Measurements from ENCODE around the gene LEF1.

The LEF1 gene

GRCh38 chr4:108210989-108211835 lies 42.5 kb upstream of the LEF1 start:
- no peak for DNase-seq (ENCODE audit: low read depth)
- no peak overlapping the region for H3K4me3 ChIP-seq (ENCODE audit: low read depth, low read length)
- TF ChIP-seq CTCF (IDR thresholded peaks at IDR 0.05; ENCODE audit: low read depth, low read length) (no peak), POLR2A (IDR thresholded peaks at IDR 0.05; ENCODE audit: extremely low read depth, insufficient read length) (no peak), MYC (IDR thresholded peaks at IDR 0.05; ENCODE audit: low read depth, low read length) (no peak), MAX (IDR thresholded peaks at IDR 0.05; ENCODE audit: low read depth, low read length) (no peak)

GRCh38 chr4:108209489-108209888 lies 40.8 kb upstream of the LEF1 start:
- no peak overlapping the region for H3K4me3 ChIP-seq (ENCODE audit: low read depth, low read length)
- DNase-seq (ENCODE audit: low read depth): no peak
- TF ChIP-seq POLR2A (IDR thresholded peaks at IDR 0.05; ENCODE audit: extremely low read depth, insufficient read length) (no peak), MAX (IDR thresholded peaks at IDR 0.05; ENCODE audit: low read depth, low read length) (no peak)

DNA sequence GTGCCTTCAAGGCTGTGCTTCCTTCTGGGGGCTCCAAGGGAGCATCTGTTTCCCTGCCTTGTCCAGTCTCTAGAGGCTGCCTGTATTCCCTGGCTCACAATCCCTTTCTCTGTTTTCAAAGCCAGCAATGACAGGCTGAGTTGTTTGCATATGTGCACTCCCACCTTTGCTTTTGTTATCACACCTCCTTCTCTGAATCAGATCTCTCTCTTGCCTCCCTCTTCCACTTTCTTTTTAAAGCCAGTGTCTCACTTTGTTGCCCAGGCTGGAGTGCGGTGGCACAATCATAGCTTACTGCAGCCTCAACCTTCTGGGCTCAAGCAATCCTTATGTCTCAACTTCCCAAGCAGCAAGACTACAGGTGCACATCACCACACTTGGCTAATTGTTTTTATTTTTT lies 37.1 kb upstream of the LEF1 start:
- TF ChIP-seq MAX (IDR thresholded peaks at IDR 0.05; ENCODE audit: low read depth, low read length): no peak
- TF ChIP-seq CTCF (IDR thresholded peaks at IDR 0.05; ENCODE audit: low read depth, low read length): no peak
- TF ChIP-seq POLR2A (IDR thresholded peaks at IDR 0.05; ENCODE audit: extremely low read depth, insufficient read length): no peak
- no peak for TF ChIP-seq MYC (IDR thresholded peaks at IDR 0.05; ENCODE audit: low read depth, low read length)
- DNase-seq (ENCODE audit: low read depth): no peak
- no peak overlapping the region for H3K4me3 ChIP-seq (ENCODE audit: low read depth, low read length)

DNA sequence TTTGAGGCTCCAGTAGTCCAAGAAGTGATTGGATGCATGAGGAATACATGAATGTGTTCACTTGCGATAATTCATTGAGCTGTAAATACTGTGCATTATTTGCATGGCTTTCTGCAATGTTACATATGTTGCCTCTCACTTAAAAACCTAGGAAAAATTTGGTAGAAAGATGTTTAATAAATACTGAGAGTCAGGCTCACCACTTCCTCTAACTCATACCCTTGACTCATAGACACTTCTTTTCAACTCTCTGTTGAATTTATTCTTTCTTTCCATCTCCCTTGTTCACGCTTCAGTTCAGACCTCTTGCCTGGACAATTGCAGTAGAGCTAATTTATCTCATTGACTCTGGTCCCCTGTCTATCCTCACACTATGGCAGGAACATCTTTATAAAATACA lies 35.8 kb upstream of the LEF1 start:
- no peak for TF ChIP-seq MAX (IDR thresholded peaks at IDR 0.05; ENCODE audit: low read depth, low read length)
- TF ChIP-seq CTCF (IDR thresholded peaks at IDR 0.05; ENCODE audit: low read depth, low read length): no peak
- TF ChIP-seq POLR2A (IDR thresholded peaks at IDR 0.05; ENCODE audit: extremely low read depth, insufficient read length): no peak
- no peak for TF ChIP-seq MYC (IDR thresholded peaks at IDR 0.05; ENCODE audit: low read depth, low read length)
- no peak overlapping the region for H3K4me3 ChIP-seq (ENCODE audit: low read depth, low read length)
- DNase-seq (ENCODE audit: low read depth): no peak

- no peak overlapping the region for H3K4me3 ChIP-seq (ENCODE audit: low read depth, low read length)
- no peak for DNase-seq (ENCODE audit: low read depth)
- no peak for TF ChIP-seq MYC (IDR thresholded peaks at IDR 0.05; ENCODE audit: low read depth, low read length)
Measured at GRCh38 chr4:108203377-108203776, 34.6 kb upstream of the LEF1 start.

GRCh38 chr4:108201774-108202173 lies 33.0 kb upstream of the LEF1 start:
- TF ChIP-seq POLR2A (IDR thresholded peaks at IDR 0.05; ENCODE audit: extremely low read depth, insufficient read length) (no peak), MYC (IDR thresholded peaks at IDR 0.05; ENCODE audit: low read depth, low read length) (no peak)
- DNase-seq (ENCODE audit: low read depth): no peak
- no peak overlapping the region for H3K4me3 ChIP-seq (ENCODE audit: low read depth, low read length)

DNA sequence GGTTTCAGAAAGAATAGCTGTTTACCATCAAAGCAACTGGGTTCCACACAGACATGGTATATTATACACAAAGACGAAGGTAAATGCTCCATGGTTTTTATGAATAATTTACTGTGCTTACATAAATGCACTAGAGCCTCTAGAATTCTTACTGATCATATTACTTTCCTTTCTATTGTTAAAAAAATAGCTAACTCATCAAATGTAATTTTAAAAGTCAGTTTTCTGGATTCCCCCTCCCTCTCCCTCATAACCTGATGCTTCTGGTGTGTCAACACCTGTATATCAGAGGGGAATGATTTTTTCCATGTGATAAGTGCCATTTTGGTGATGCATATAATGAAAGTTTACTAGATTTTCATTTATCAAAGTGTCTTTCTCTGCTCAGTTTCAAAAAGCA lies 31.1 kb upstream of the LEF1 start:
- H3K4me3 ChIP-seq (ENCODE audit: low read depth, low read length): no peak overlapping the region
- DNase-seq (ENCODE audit: low read depth): no peak
- no peak for TF ChIP-seq CTCF (IDR thresholded peaks at IDR 0.05; ENCODE audit: low read depth, low read length)
- TF ChIP-seq MAX (IDR thresholded peaks at IDR 0.05; ENCODE audit: low read depth, low read length): no peak
- TF ChIP-seq MYC (IDR thresholded peaks at IDR 0.05; ENCODE audit: low read depth, low read length): no peak
- no peak for TF ChIP-seq POLR2A (IDR thresholded peaks at IDR 0.05; ENCODE audit: extremely low read depth, insufficient read length)

Data from NB4 (cell line).